HCT116 (cell line): ENCODE measurements around the gene LRRC8B. TPM values are rescaled to one million over a fixed set of nuclear protein-coding genes. Genes with fewer than 3 reads are reported as not detected.

Experiments
- ATAC-seq: fragments of 200-7000 bp; cut with Tn5 transposase; 2 replicates; pipeline ENCODE4 v1.9.1; 2020; ENCODE audit warnings: mild to moderate bottlenecking, moderate library complexity
- BruUV-seq: library from RNA; stranded (reverse); fragments of 400-500 nt; replicated peaks from 2 replicates; lab custom pipeline; 2021; lab: Mats Ljungman, UMichigan
- CTCF ChIA-PET: fragments of 300-600 bp; sonication (Branson Sonifier 250); formaldehyde crosslinking; loops from one replicate; lab custom pipeline; 2021; ENCODE audit warnings: antibody characterized with exemption; lab: Charles Lee
- POLR2A ChIA-PET: fragments of 300-600, 350-600 bp; sonication (Branson Sonifier 250); formaldehyde crosslinking; loops from one replicate; lab custom pipeline; 2021; ENCODE audit warnings: antibody characterized with exemption; lab: Charles Lee
- RAD21 ChIA-PET, 2 experiments: fragments of 300-600 bp; sonication (Branson Sonifier 250); formaldehyde crosslinking; loops; one replicate each; lab custom pipeline; 2023; ENCODE audit warnings: low total read pairs in 2 of 2; ENCODE audit not compliant: uncharacterized antibody in 2 of 2, unreplicated experiment in 2 of 2, low non-redundant PET in 1 of 2; lab: Charles Lee
- DNase-seq: peaks from one replicate; pipeline ENCODE4 v3.0.0-alpha.2; 2010; ENCODE audit warnings: low read depth, low spot score
- H2AFZ ChIP-seq: fragments of 200-600 bp; shearing (Covaris generic), sonication (generic); 2 replicates; pipeline ENCODE4 v1.6.1; 2017; ENCODE audit warnings: low read depth, mixed run types, mixed read lengths, antibody characterized with exemption, low read length; ENCODE audit not compliant: poor library complexity, severe bottlenecking
- H3K27ac ChIP-seq: 2 replicates; pipeline ENCODE4 v1.5.1; 2012; ENCODE audit warnings: low read depth, low read length
- H3K27me3 ChIP-seq: fragments of 200-600 bp; sonication (generic); 2 replicates; pipeline ENCODE4 v1.6.1; 2016; ENCODE audit warnings: mixed run types, low read length, mixed read lengths; ENCODE audit not compliant: insufficient read depth
- H3K36me3 ChIP-seq, 2 experiments: fragments of 200-500 bp in 1 of 2; fragments of 200-600 bp in 1 of 2; sonication (Bioruptor generic) in 1 of 2; sonication (generic) in 1 of 2; 2 replicates each; pipeline versions ENCODE4 v1.5.1 to v1.6.1; 2014 to 2016; ENCODE audit warnings: low read length in 2 of 2, inconsistent platforms in 1 of 2, mixed read lengths in 1 of 2, mixed run types in 1 of 2; ENCODE audit not compliant: insufficient read depth in 2 of 2, control insufficient read depth in 1 of 2
- H3K4me1 ChIP-seq, 2 experiments: fragments of 200-600 bp in 1 of 2; sonication (generic) in 1 of 2; 2 replicates each; pipeline versions ENCODE4 v1.5.1 to v1.6.1; 2012 to 2017; ENCODE audit warnings: low read length in 2 of 2, inconsistent platforms in 1 of 2, mild to moderate bottlenecking in 1 of 2, mixed read lengths in 1 of 2, mixed run types in 1 of 2, moderate library complexity in 1 of 2; ENCODE audit not compliant: insufficient read depth in 2 of 2, control insufficient read depth in 1 of 2
- H3K4me2 ChIP-seq: fragments of 200-600 bp; sonication (generic); 2 replicates; pipeline ENCODE4 v1.6.1; 2017; ENCODE audit warnings: mixed run types, low read length, mixed read lengths
- H3K4me3 ChIP-seq, 2 experiments: fragments of 200-600 bp in 1 of 2; sonication (generic) in 1 of 2; replicated peaks in 1 of 2; 2 replicates each; pipeline ENCODE4 v1.5.1; 2011 to 2016; ENCODE audit warnings: low read length in 2 of 2, control low read depth in 1 of 2, low read depth in 1 of 2, mild to moderate bottlenecking in 1 of 2, mixed read lengths in 1 of 2, mixed run types in 1 of 2
- H3K79me2 ChIP-seq: fragments of 200-600 bp; sonication (generic); 2 replicates; pipeline ENCODE4 v1.6.1; 2017; ENCODE audit warnings: mild to moderate bottlenecking, mixed run types, low read length, moderate library complexity, mixed read lengths; ENCODE audit not compliant: insufficient read depth
- H3K9ac ChIP-seq: fragments of 200-600 bp; sonication (generic); 2 replicates; pipeline ENCODE4 v1.6.1; 2016; ENCODE audit warnings: low read length, mixed read lengths
- H3K9me2 ChIP-seq: fragments of 200-600 bp; sonication (generic), shearing (Covaris generic); 2 replicates; pipeline ENCODE4 v1.6.1; 2017; ENCODE audit warnings: mixed run types, mild to moderate bottlenecking, moderate library complexity; ENCODE audit not compliant: insufficient read depth
- H3K9me3 ChIP-seq, 2 experiments: fragments of 200-500 bp in 1 of 2; fragments of 200-600 bp in 1 of 2; sonication (Bioruptor generic) in 1 of 2; sonication (generic) in 1 of 2; 2 replicates each; pipeline ENCODE4 v1.6.1; 2014 to 2017; ENCODE audit warnings: low read length in 2 of 2, mixed read lengths in 2 of 2, inconsistent platforms in 1 of 2, low read depth in 1 of 2, mild to moderate bottlenecking in 1 of 2, mixed run types in 1 of 2, moderate library complexity in 1 of 2; ENCODE audit not compliant: control insufficient read depth in 1 of 2, insufficient read depth in 1 of 2
- H4K20me1 ChIP-seq: fragments of 200-600 bp; sonication (generic), shearing (Covaris generic); 2 replicates; pipeline ENCODE4 v1.6.1; 2017; ENCODE audit warnings: mixed run types, mild to moderate bottlenecking, moderate library complexity; ENCODE audit not compliant: insufficient read depth
- CEBPB ChIP-seq: IDR thresholded peaks from 2 replicates; pipeline ENCODE4 v1.6.1; 2012; ENCODE audit warnings: low read depth
- FOSL1 ChIP-seq: IDR thresholded peaks from 2 replicates; pipeline ENCODE4 v1.6.1; 2012; ENCODE audit warnings: low read depth
- POLR2AphosphoS5 ChIP-seq: IDR thresholded peaks from 2 replicates; pipeline ENCODE4 v1.6.1; 2011; ENCODE audit warnings: mild to moderate bottlenecking, low read depth, low read length, moderate library complexity
- TCF7L2 ChIP-seq: IDR thresholded peaks from 2 replicates; pipeline ENCODE4 v1.7.0; 2011; ENCODE audit warnings: borderline replicate concordance, inconsistent platforms; ENCODE audit not compliant: insufficient read depth, insufficient read length; ENCODE audit errors: extremely low read depth
- YY1 ChIP-seq: IDR thresholded peaks from 2 replicates; pipeline ENCODE4 v1.6.1; 2011; ENCODE audit warnings: low read length, low read depth, moderate library complexity, mild to moderate bottlenecking; ENCODE audit not compliant: insufficient replicate concordance; ENCODE audit errors: extremely low read depth
- intact Hi-C: fragments of 100-400 bp; cut with micrococcal nuclease; formaldehyde crosslinking; loops from 2 replicates; pipeline ENCODE4 v1.10.0; 2022
- total RNA-seq: library from RNA; stranded (reverse); gene quantifications from one replicate; pipeline ENCODE4 v1.2.1, GENCODE V29; 2021; ENCODE audit not compliant: unreplicated experiment
- TF ChIP-seq, protein P1 (sequence below): IDR thresholded peaks from 2 replicates; pipeline ENCODE4 v1.6.1; 2012
- TF ChIP-seq, protein P2 (sequence below): IDR thresholded peaks from 2 replicates; pipeline ENCODE4 v1.6.1; 2011; ENCODE audit warnings: mild to moderate bottlenecking, low read length, moderate library complexity; ENCODE audit not compliant: insufficient replicate concordance; ENCODE audit errors: extremely low read depth
- TF ChIP-seq, protein P3 (sequence below): IDR thresholded peaks from 2 replicates; pipeline ENCODE4 v1.6.1; 2012

The LRRC8B gene
- total RNA-seq, 1 experiment from 2014 or later = 17.9 TPM

DNA sequence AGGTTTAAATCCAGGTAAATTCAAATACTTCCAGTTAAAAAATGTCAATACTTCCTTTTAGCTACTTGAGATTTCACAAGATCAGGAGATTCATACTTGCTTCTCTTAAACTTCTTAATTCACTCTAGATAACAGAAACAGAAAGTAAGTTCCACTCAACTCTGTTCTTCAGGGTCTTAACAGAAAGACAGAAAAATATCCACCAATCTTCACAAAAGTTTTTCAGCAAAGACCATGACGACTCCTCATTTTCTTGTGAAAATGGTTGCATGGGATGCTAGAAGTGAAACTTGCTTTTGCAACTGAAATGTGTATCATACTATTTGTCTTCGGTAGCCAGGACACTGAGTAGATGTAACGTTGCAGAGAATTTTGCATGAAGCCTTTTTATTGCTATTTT lies 96.0 kb downstream of the LRRC8B start:
- ATAC-seq = no peak
- no TSS peak for BruUV-seq
- peaks cover 0 to 9% of the 10 kb centered on the region in 2 experiments; a peak in 1 of 4 replicates for H3K36me3 ChIP-seq
- H3K9me2 ChIP-seq = no peaks in the 10 kb centered on the region
- no peaks in the 10 kb centered on the region for H4K20me1 ChIP-seq
- H3K4me2 ChIP-seq = no peak overlapping the region
- CTCF ChIA-PET = no interaction called here
- RAD21 ChIA-PET = no interaction called here
- no peak for TF ChIP-seq CEBPB
- TF ChIP-seq TCF7L2 = no peak
- TF ChIP-seq, protein P1, sequence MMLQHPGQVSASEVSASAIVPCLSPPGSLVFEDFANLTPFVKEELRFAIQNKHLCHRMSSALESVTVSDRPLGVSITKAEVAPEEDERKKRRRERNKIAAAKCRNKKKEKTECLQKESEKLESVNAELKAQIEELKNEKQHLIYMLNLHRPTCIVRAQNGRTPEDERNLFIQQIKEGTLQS = no peak
- TF ChIP-seq, protein P2, sequence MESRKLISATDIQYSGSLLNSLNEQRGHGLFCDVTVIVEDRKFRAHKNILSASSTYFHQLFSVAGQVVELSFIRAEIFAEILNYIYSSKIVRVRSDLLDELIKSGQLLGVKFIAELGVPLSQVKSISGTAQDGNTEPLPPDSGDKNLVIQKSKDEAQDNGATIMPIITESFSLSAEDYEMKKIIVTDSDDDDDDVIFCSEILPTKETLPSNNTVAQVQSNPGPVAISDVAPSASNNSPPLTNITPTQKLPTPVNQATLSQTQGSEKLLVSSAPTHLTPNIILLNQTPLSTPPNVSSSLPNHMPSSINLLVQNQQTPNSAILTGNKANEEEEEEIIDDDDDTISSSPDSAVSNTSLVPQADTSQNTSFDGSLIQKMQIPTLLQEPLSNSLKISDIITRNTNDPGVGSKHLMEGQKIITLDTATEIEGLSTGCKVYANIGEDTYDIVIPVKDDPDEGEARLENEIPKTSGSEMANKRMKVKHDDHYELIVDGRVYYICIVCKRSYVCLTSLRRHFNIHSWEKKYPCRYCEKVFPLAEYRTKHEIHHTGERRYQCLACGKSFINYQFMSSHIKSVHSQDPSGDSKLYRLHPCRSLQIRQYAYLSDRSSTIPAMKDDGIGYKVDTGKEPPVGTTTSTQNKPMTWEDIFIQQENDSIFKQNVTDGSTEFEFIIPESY = no peak
- no peak for TF ChIP-seq FOSL1
- TF ChIP-seq POLR2AphosphoS5 = no peak
- TF ChIP-seq, protein P3, sequence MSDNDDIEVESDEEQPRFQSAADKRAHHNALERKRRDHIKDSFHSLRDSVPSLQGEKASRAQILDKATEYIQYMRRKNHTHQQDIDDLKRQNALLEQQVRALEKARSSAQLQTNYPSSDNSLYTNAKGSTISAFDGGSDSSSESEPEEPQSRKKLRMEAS = no peak
- no peak for TF ChIP-seq YY1
- TF ChIP-seq, all 23 proteins: peak for 0
- Histone ChIP-seq H3K4me1 (no peaks in the 10 kb centered on the region), H3K9ac (no peak overlapping the region), H3K27me3 (no peaks in the 10 kb centered on the region), H2AFZ (no peak overlapping the region), H3K9me3 (peaks cover 0 to 10% of the 10 kb centered on the region in 2 experiments; a peak in 2 of 4 replicates), H3K27ac (no peak overlapping the region), H3K79me2 (no peaks in the 10 kb centered on the region), H3K4me3 (no peak overlapping the region)
- intact Hi-C loops = loop anchor here (10.0 kb wide), 1 partner anchor 354 kb away; no protein-coding TSS in a partner anchor
- POLR2A ChIA-PET = no interaction called here
- no peak for DNase-seq
